ENCODE data around the gene CNTNAP5.

DNA sequence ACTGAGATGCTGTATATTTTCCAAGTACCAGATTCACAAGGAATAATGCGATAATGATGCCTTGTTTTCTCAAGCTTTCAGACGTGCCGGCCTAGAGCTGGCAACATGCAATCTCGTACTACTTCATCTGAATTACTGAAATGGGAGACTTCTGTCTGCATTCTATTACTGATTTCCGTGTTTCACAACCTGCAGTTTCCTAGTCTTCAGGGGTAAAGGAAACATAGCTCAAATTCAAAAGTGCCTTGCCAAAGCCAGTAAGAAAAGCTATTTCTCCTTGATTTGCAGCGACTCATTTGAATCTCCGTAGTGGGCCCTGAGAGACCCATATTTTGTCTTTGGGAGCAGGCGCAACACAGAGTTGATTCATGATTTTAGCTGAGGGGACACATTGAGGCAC, 289.0 kb downstream of the CNTNAP5 start:
- TF ChIP-seq, protein P1, sequence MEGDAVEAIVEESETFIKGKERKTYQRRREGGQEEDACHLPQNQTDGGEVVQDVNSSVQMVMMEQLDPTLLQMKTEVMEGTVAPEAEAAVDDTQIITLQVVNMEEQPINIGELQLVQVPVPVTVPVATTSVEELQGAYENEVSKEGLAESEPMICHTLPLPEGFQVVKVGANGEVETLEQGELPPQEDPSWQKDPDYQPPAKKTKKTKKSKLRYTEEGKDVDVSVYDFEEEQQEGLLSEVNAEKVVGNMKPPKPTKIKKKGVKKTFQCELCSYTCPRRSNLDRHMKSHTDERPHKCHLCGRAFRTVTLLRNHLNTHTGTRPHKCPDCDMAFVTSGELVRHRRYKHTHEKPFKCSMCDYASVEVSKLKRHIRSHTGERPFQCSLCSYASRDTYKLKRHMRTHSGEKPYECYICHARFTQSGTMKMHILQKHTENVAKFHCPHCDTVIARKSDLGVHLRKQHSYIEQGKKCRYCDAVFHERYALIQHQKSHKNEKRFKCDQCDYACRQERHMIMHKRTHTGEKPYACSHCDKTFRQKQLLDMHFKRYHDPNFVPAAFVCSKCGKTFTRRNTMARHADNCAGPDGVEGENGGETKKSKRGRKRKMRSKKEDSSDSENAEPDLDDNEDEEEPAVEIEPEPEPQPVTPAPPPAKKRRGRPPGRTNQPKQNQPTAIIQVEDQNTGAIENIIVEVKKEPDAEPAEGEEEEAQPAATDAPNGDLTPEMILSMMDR (IDR thresholded peaks at IDR 0.05; ENCODE audit: poor library complexity), result no peak
- TF ChIP-seq EZH2 (IDR thresholded peaks at IDR 0.05; ENCODE audit: borderline replicate concordance), result no peak
